ENCODE data around the gene CCDC43.

GRCh38 chr17:44673893-44674292 lies 15.7 kb downstream of the CCDC43 start:
- TF ChIP-seq CTCF (IDR thresholded peaks at IDR 0.05; ENCODE audit: extremely low read depth in 1 of 2, insufficient read depth in 1 of 2, low read depth in 1 of 2, low read length in 2 of 2) (no peak), EZH2 (IDR thresholded peaks at IDR 0.05; ENCODE audit: borderline replicate concordance, low read depth, low read length, severe bottlenecking) (no peak), MYC (IDR thresholded peaks at IDR 0.05; ENCODE audit: low read depth, low read length) (no peak), POLR2A (IDR thresholded peaks at IDR 0.05; ENCODE audit: low read depth, low read length) (no peak), JUN (IDR thresholded peaks at IDR 0.05; ENCODE audit: borderline replicate concordance, insufficient read depth, insufficient read length, low read depth) (no peak)

Measured in endothelial cell of umbilical vein (primary cell).